HEK293T (cell line): ENCODE data around the gene PBRM1.
"Not testable (repeated sequence)": the region's sequence is repeated elsewhere in the genome, so short reads cannot be mapped to it uniquely, and the experiment has no call there.

Experiments used
- CTCF ChIA-PET: fragments of 350-600 bp; formaldehyde crosslinking; extraction: SDS; loops from one replicate; lab custom pipeline; 2021; ENCODE audit warnings: antibody characterized with exemption, inconsistent platforms; lab: Yijun Ruan, JAX
- POLR2A ChIA-PET: fragments of 350-600 bp; formaldehyde crosslinking; extraction: SDS; loops from one replicate; lab custom pipeline; 2020; ENCODE audit warnings: antibody characterized with exemption, inconsistent platforms; lab: Yijun Ruan, JAX
- DNase-seq: peaks from one replicate; pipeline ENCODE4 v3.0.0; 2012; ENCODE audit warnings: mixed read lengths; ENCODE audit errors: extremely low spot score
- ARNT ChIP-seq: fragments of 450-650 bp; IDR thresholded peaks from 2 replicates; pipeline ENCODE4 v1.6.1; 2017; ENCODE audit warnings: mild to moderate bottlenecking
- BHLHE40 ChIP-seq: fragments of 450-650 bp; IDR thresholded peaks from 2 replicates; pipeline ENCODE4 v1.6.1; 2016; ENCODE audit warnings: mild to moderate bottlenecking, moderate library complexity, borderline replicate concordance
- CTBP1 ChIP-seq: fragments of 450-650 bp; IDR thresholded peaks from 2 replicates; pipeline ENCODE4 v1.6.1; 2016; ENCODE audit warnings: borderline replicate concordance
- ELF4 ChIP-seq: fragments of 450-650 bp; IDR thresholded peaks from 2 replicates; pipeline ENCODE4 v1.6.1; 2017; ENCODE audit warnings: antibody characterized with exemption
- FOXA1 ChIP-seq: fragments of 450-650 bp; IDR thresholded peaks from 2 replicates; pipeline ENCODE4 v1.6.1; 2016; ENCODE audit warnings: mild to moderate bottlenecking
- FOXK2 ChIP-seq: fragments of 450-650 bp; IDR thresholded peaks from 2 replicates; pipeline ENCODE4 v1.6.1; 2016; ENCODE audit warnings: mild to moderate bottlenecking
- FOXM1 ChIP-seq: fragments of 450-650 bp; IDR thresholded peaks from 2 replicates; pipeline ENCODE4 v1.6.1; 2017; ENCODE audit warnings: mild to moderate bottlenecking, borderline replicate concordance
- HDGF ChIP-seq: fragments of 450-650 bp; IDR thresholded peaks from 2 replicates; pipeline ENCODE4 v1.6.1; 2017; ENCODE audit warnings: antibody characterized with exemption, borderline replicate concordance
- L3MBTL2 ChIP-seq: fragments of 450-650 bp; conservative IDR thresholded peaks from 2 replicates; pipeline ENCODE4 v1.6.1; 2016; ENCODE audit warnings: mild to moderate bottlenecking
- LEF1 ChIP-seq: fragments of 450-650 bp; IDR thresholded peaks from 2 replicates; pipeline ENCODE4 v1.6.1; 2017; ENCODE audit warnings: mild to moderate bottlenecking, borderline replicate concordance
- NFRKB ChIP-seq: fragments of 450-650 bp; IDR thresholded peaks from 2 replicates; pipeline ENCODE4 v1.6.1; 2016; ENCODE audit warnings: mild to moderate bottlenecking, moderate library complexity
- SP1 ChIP-seq: fragments of 450-650 bp; IDR thresholded peaks from 2 replicates; pipeline ENCODE4 v1.6.1; 2017
- SUZ12 ChIP-seq: fragments of 450-650 bp; IDR thresholded peaks from 2 replicates; pipeline ENCODE4 v1.6.1; 2016; ENCODE audit warnings: mild to moderate bottlenecking
- TARDBP ChIP-seq: fragments of 450-650 bp; IDR thresholded peaks from 2 replicates; pipeline ENCODE4 v1.6.1; 2016
- ZNF384 ChIP-seq: fragments of 450-650 bp; IDR thresholded peaks from 2 replicates; pipeline ENCODE4 v1.6.1; 2016
- TF ChIP-seq, protein P1 (sequence below): fragments of 450-650 bp; IDR thresholded peaks from 2 replicates; pipeline ENCODE4 v1.6.1; 2016

Gene PBRM1

DNA sequence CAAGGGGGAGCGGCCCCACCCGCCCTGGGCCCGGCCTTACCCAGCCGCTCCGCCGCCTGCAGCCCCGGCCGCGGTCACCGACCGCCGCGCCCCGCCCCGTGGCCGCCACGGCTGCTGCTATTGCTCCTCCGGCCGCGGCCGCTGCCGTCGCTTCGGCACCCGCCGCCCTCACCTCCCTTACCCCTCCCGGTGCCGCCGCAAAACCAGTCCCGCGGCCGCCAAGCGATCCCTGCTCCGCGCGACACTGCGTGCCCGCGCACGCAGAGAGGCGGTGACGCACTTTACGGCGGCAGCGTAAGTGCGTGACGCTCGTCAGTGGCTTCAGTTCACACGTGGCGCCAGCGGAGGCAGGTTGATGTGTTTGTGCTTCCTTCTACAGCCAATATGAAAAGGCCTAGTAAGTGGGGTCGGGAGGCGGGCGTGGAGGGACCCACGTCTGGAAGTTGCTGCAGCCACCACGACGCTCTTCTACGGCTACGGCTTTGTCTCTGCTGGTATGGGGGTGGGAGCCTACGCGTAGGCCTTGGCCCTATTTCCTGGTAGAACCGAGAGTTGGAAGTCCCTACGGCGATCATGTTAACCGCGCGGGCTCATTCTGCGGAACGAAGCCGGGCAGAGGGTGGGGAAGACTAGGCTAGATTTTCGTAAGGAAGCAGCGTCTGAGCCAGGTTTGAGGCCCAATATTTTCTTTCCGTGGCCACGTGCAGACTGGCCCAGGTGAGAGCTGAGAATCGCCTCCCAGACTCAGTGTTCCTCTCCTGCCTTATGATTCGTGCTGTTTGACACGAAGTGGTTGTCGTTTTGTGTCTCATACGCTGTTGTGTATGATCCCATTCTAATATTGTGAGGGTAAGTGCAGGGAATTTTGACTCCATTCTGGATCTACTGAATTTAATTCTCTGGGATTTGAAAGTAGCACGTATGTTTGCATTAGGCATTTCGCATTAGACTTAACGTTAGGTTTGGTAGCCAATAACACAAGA is at the start of gene PBRM1, which contains the start of gene GNL3:
TSS of gene PBRM1 (minus strand) at position 205 of the 983 bp plus-strand sequence.
TSS of gene GNL3 (plus strand) at position 324 of the 983 bp plus-strand sequence. CDS start at position 385, 61 bp downstream.
- CTCF ChIA-PET: no interaction called here
- POLR2A ChIA-PET: interaction anchor here (0.8 to 1.3 kb wide), 8 partner anchors 8 to 85 kb away, joined by 3 to 11 read pairs (median 4); partner anchors contain the start of genes GLT8D1, NEK4 and SPCS1
- TF ChIP-seq TARDBP: no peak
- peak; percentile 0; the same call in 1 of the 2 replicates for TF ChIP-seq FOXM1
- peak; percentile 79; the same call in 1 of the 2 replicates for TF ChIP-seq ELF4
- TF ChIP-seq, protein P1, sequence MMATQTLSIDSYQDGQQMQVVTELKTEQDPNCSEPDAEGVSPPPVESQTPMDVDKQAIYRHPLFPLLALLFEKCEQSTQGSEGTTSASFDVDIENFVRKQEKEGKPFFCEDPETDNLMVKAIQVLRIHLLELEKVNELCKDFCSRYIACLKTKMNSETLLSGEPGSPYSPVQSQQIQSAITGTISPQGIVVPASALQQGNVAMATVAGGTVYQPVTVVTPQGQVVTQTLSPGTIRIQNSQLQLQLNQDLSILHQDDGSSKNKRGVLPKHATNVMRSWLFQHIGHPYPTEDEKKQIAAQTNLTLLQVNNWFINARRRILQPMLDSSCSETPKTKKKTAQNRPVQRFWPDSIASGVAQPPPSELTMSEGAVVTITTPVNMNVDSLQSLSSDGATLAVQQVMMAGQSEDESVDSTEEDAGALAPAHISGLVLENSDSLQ: no peak; the same call in 1 of the 2 replicates
- TF ChIP-seq NFRKB: no peak
- TF ChIP-seq ARNT: 0 out of 2 replicates have a peak, but pooled peaks have one; percentile 39
- peak; percentile 72 for TF ChIP-seq L3MBTL2
- TF ChIP-seq SUZ12: no peak
- no peak for TF ChIP-seq ZNF384
- DNase-seq: peak; percentile 93

DNA sequence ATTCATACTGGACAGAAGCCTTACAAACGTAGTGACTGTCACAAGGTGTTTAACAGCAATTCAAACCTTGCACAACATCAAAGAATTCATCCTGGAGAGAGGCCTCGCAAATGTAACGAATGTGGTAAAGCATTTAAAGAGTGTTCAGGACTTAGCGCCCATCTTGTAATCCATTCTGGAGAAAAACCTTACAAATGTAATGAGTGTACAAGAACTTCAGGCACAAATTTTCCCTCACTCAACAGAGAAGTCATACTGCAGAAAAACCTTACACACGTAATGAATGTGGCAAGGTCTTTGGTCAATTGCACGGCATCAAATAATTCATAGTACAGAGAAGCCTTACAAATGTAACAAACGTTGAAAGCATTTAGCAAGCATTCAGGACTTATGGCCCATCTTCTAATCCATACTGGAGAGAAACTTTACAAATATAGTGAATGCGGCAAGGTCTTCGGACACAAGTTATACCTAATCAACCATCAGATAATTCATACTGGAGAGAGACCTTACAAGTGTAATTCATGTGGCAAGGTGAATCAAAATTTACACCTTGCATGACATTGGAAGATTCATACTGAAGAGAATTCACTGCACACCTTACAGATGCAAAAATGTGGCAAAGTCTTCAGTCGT is 47.7 kb upstream of the PBRM1 start:
- no peak for TF ChIP-seq LEF1
- ChIA-PET POLR2A (no interaction called here), CTCF (no interaction called here)
- no peak for DNase-seq

DNA sequence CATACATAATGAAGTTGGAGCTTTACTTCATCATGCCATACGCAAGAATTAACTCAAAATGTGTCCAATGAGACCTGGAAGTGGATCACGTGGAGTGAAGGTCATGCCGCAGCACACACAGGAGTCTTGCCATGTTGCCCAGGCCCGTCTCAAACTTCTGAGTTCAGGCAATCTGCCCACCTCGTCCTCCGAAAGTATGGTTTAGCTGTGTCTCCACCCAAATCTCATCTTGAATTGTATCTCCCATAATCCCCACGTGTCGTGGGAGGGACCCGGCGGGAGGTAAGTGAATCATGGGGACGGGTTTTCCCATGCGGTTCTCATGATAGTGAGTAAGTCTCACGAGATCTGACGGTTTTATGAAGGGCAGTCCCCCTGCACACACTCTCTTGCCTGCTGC is 45.9 kb upstream of the PBRM1 start:
- ChIA-PET CTCF (no interaction called here), POLR2A (no interaction called here)
- DNase-seq: no peak
- no peak for TF ChIP-seq LEF1
- TF ChIP-seq FOXA1: no peak
- TF ChIP-seq FOXK2: no peak
- no peak for TF ChIP-seq ELF4
- no peak for TF ChIP-seq ARNT
- TF ChIP-seq, protein P1: no peak
- TF ChIP-seq BHLHE40: no peak
- TF ChIP-seq HDGF: no peak
- no peak for TF ChIP-seq CTBP1
- no peak for TF ChIP-seq ZNF384
- no peak for TF ChIP-seq TARDBP

DNA sequence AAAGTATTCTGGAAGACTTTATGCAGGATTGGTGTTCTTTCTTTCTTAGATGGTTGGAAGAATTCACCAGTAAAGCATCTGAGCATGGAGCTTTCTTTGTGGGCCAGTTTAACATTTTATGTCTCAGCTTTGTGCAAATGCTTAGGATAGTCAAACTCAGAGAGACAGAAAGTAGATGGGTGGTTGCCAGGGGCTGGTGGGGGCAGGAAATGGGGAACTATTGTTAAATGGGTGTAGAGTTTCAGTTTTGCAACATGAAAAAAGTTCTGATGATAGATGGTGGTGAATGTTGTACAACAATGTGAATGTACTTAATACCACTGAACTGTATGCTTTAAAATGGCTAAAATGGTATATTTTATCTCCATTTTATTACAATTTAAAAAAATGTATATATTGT is 45.0 kb upstream of the PBRM1 start:
- no peak for DNase-seq
- no peak for TF ChIP-seq LEF1
- no peak for TF ChIP-seq NFRKB
- TF ChIP-seq HDGF: no peak
- no peak for TF ChIP-seq TARDBP
- no peak for TF ChIP-seq SP1
- no peak for TF ChIP-seq ZNF384
- no peak for TF ChIP-seq ARNT
- no peak for TF ChIP-seq CTBP1
- no peak for TF ChIP-seq SUZ12
- no peak for TF ChIP-seq BHLHE40
- TF ChIP-seq FOXA1: no peak
- TF ChIP-seq, protein P1: no peak
- TF ChIP-seq ELF4: no peak
- TF ChIP-seq FOXK2: no peak
- TF ChIP-seq FOXM1: no peak
- no peak for TF ChIP-seq L3MBTL2
- ChIA-PET POLR2A (no interaction called here), CTCF (no interaction called here)

DNA sequence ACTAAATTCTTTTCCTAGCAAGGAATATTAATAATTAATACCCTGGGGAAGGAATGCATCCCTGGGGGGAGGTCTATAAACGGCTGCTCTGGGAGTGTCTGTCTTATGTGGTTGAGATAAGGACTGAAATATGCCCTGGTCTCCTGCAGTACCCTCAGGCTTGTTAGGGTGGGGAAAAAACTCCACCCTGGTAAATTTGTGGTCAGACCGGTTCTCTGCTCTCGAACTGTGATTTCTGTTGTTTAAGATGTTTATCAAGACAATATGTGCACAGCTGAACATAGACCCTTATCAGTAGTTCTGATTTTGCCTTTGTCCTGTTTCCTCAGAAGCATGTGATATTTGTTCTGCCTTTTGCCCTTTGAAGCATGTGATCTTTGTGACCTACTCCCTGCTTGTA is 43.0 kb upstream of the PBRM1 start:
- CTCF ChIA-PET, POLR2A ChIA-PET, DNase-seq: not testable (repeated sequence)

DNA sequence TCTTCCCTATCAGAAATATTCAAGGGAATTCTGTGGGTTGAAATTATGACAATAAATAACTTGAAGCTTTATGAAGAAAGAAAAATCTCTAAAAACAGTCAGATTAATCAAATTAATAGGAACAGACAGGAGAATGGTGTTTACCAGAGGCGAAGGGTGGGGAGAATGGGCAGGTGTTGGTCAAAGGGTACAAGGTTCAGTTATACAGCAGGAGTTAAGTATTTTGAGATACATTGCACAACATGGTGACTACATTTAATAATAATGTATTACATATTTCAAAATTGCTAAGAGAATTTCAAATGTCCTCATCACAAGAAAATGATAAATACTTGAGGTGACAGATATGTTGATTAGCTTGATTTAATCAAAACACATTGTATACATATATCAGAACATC is 38.8 kb upstream of the PBRM1 start:
- POLR2A ChIA-PET: no interaction called here
- no peak for DNase-seq
- TF ChIP-seq, protein P1: no peak
- TF ChIP-seq BHLHE40 (no peak), TARDBP (no peak), ARNT (no peak), FOXK2 (no peak), ELF4 (no peak), ZNF384 (no peak), NFRKB (no peak), HDGF (no peak), LEF1 (no peak), FOXA1 (no peak), FOXM1 (no peak), SP1 (no peak)
- CTCF ChIA-PET: no interaction called here
